Measurements from ENCODE around the gene CSF1. TPM values are rescaled to one million over a fixed set of nuclear protein-coding genes. Genes with fewer than 3 reads are reported as not detected.

Gene CSF1
- polyA plus RNA-seq, 2 of the 4 experiments (the other 2 are of a cell fraction), result 35.1 to 36.3 TPM

GRCh38 chr1:109959974-109960744 lies 49.5 kb downstream of the CSF1 start:
- WGBS (ENCODE audit: missing lambda C conversion rate), result 1% methylated on average over 6 of the region's 7 CpGs
- peaks cover 52% of the 10 kb centered on the region for H3K4me1 ChIP-seq
- H3K4me2 ChIP-seq, result peak overlapping the region; percentile 73
- DNase-seq (ENCODE audit: low read depth in 1 of 2, low spot score in 1 of 2) (peak; percentile 87 to 96), FAIRE-seq (peak; percentile 61), ATAC-seq (peak; percentile 96 to 98)
- ChIA-PET POLR2A (interaction anchor here (0.6 to 3.0 kb wide), 6 partner anchors 16 to 412 kb away, joined by 3 to 18 read pairs (median 6); partner anchors contain the start of genes AHCYL1 and GNAI3), CTCF (interaction anchor here (0.8 to 6.9 kb wide), 19 partner anchors 9 to 469 kb away, joined by 3 to 63 read pairs (median 5); partner anchors contain the start of gene AHCYL1)
- no peaks in the 10 kb centered on the region for H3K9me3 ChIP-seq
- no peak overlapping the region for H3K4me3 ChIP-seq
- H3K27ac ChIP-seq, result peak overlapping the region; percentile 95 to 96
- TF ChIP-seq CEBPB (IDR thresholded peaks at IDR 0.05), result peak; percentile 43 to 48; a peak in 3 of 4 replicates
- no peak for TF ChIP-seq RNF2 (IDR thresholded peaks at IDR 0.05; ENCODE audit: borderline replicate concordance, low read depth)
- TF ChIP-seq PHF8 (IDR thresholded peaks at IDR 0.05; ENCODE audit: borderline replicate concordance, low read depth), result no peak
- no peak for TF ChIP-seq ZC3H11A (IDR thresholded peaks at IDR 0.05)
- no peak for TF ChIP-seq CHD4 (IDR thresholded peaks at IDR 0.05; ENCODE audit: borderline replicate concordance)
- TF ChIP-seq MAFK (IDR thresholded peaks at IDR 0.05; ENCODE audit: partially characterized antibody), result no peak
- no peak for TF ChIP-seq HOXB5 (CRISPR knock-in tag; IDR thresholded peaks at IDR 0.05)
- TF ChIP-seq CHD2 (IDR thresholded peaks at IDR 0.05; ENCODE audit: low read length, partially characterized antibody), result no peak
- TF ChIP-seq, protein P1, sequence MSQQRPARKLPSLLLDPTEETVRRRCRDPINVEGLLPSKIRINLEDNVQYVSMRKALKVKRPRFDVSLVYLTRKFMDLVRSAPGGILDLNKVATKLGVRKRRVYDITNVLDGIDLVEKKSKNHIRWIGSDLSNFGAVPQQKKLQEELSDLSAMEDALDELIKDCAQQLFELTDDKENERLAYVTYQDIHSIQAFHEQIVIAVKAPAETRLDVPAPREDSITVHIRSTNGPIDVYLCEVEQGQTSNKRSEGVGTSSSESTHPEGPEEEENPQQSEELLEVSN (IDR thresholded peaks at IDR 0.05; ENCODE audit: borderline replicate concordance, low read depth), result peak; percentile 85; the same call in 1 of the 2 replicates
- TF ChIP-seq HES2 (IDR thresholded peaks at IDR 0.05), result no peak
- TF ChIP-seq JUN (IDR thresholded peaks at IDR 0.05), result peak in 1 of 2 experiments; percentile 74; a peak in 4 of 5 replicates
- no peak for TF ChIP-seq HOXB13 (CRISPR knock-in tag; IDR thresholded peaks at IDR 0.05; ENCODE audit: low read depth)
- no peak for TF ChIP-seq HOXA7 (CRISPR knock-in tag; IDR thresholded peaks at IDR 0.05)
- TF ChIP-seq KDM1A (IDR thresholded peaks at IDR 0.05; ENCODE audit: low read depth), result no peak
- TF ChIP-seq POLR2A (IDR thresholded peaks at IDR 0.05; ENCODE audit: low read length), result no peak
- no peak for TF ChIP-seq POLR2AphosphoS2 (conservative IDR thresholded peaks at IDR 0.05; ENCODE audit: low read length)
- peak; percentile 30 for TF ChIP-seq SMC3 (IDR thresholded peaks at IDR 0.05)
- TF ChIP-seq EHMT2 (IDR thresholded peaks at IDR 0.05; ENCODE audit: low read depth), result no peak
- TF ChIP-seq, protein P2, sequence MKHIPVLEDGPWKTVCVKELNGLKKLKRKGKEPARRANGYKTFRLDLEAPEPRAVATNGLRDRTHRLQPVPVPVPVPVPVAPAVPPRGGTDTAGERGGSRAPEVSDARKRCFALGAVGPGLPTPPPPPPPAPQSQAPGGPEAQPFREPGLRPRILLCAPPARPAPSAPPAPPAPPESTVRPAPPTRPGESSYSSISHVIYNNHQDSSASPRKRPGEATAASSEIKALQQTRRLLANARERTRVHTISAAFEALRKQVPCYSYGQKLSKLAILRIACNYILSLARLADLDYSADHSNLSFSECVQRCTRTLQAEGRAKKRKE (CRISPR knock-in tag; IDR thresholded peaks at IDR 0.05; ENCODE audit: low read depth), result no peak
- no peak for TF ChIP-seq ZFP36 (IDR thresholded peaks at IDR 0.05; ENCODE audit: borderline replicate concordance, partially characterized antibody)
- TF ChIP-seq TP53 (CRISPR knock-in tag; IDR thresholded peaks at IDR 0.05), result no peak
- TF ChIP-seq, protein P3, sequence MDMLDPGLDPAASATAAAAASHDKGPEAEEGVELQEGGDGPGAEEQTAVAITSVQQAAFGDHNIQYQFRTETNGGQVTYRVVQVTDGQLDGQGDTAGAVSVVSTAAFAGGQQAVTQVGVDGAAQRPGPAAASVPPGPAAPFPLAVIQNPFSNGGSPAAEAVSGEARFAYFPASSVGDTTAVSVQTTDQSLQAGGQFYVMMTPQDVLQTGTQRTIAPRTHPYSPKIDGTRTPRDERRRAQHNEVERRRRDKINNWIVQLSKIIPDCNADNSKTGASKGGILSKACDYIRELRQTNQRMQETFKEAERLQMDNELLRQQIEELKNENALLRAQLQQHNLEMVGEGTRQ (IDR thresholded peaks at IDR 0.05), result no peak
- peak; percentile 27; the same call in 1 of the 3 replicates for TF ChIP-seq CTCF (IDR thresholded peaks at IDR 0.05)
- no peak for TF ChIP-seq HEYL (CRISPR knock-in tag; IDR thresholded peaks at IDR 0.05)
- TF ChIP-seq HMGXB4 (CRISPR knock-in tag; IDR thresholded peaks at IDR 0.05; ENCODE audit: borderline replicate concordance), result no peak
- no peak for TF ChIP-seq HDAC2 (IDR thresholded peaks at IDR 0.05)
- peak; percentile 79 for TF ChIP-seq GATA3 (IDR thresholded peaks at IDR 0.05; ENCODE audit: borderline replicate concordance)
- no peak for TF ChIP-seq TFCP2L1 (CRISPR knock-in tag; IDR thresholded peaks at IDR 0.05)
- no peak for TF ChIP-seq MYC (IDR thresholded peaks at IDR 0.05; ENCODE audit: borderline replicate concordance, low read length)
- TF ChIP-seq MAZ (IDR thresholded peaks at IDR 0.05; ENCODE audit: borderline replicate concordance, low read depth, low read length), result no peak
- no peak for TF ChIP-seq EHF (CRISPR knock-in tag; IDR thresholded peaks at IDR 0.05)
- peak; percentile 47 for TF ChIP-seq JUNB (IDR thresholded peaks at IDR 0.05)
- TF ChIP-seq RCOR1 (IDR thresholded peaks at IDR 0.05; ENCODE audit: low read depth, low read length), result no peak
- no peak for TF ChIP-seq BCL3 (IDR thresholded peaks at IDR 0.05)

All from A549 (cell line).